ENCODE measurements around the gene ATF6. TPM values are rescaled to one million over a fixed set of nuclear protein-coding genes. Genes with fewer than 3 reads are reported as not detected.
"Not testable (repeated sequence)": the region's sequence is repeated elsewhere in the genome, so short reads cannot be mapped to it uniquely, and the experiment has no call there.

Gene ATF6
- total RNA-seq, 1 experiment from 2014 or later = 23.5 TPM

GRCh38 chr1:161779393-161779792 lies 13.3 kb downstream of the ATF6 start:
- DNase-seq (ENCODE audit: low read depth) = no peak

GRCh38 chr1:161781995-161782394 lies 15.9 kb downstream of the ATF6 start:
- DNase-seq (ENCODE audit: low read depth) = no peak

GRCh38 chr1:161782886-161783285 lies 16.8 kb downstream of the ATF6 start:
- no peak for DNase-seq (ENCODE audit: low read depth)

- DNase-seq (ENCODE audit: low read depth) = no peak
Observed at GRCh38 chr1:161784968-161785367, 18.8 kb downstream of the ATF6 start.

GRCh38 chr1:161787355-161787754 lies 21.2 kb downstream of the ATF6 start:
- DNase-seq (ENCODE audit: low read depth) = no peak

- no peak for DNase-seq (ENCODE audit: low read depth)
Observed at GRCh38 chr1:161790587-161791317, 24.6 kb downstream of the ATF6 start.

- DNase-seq (ENCODE audit: low read depth) = no peak
Observed at GRCh38 chr1:161791904-161792655, 26.0 kb downstream of the ATF6 start.

- peak; percentile 56 for DNase-seq (ENCODE audit: low read depth)
Observed at GRCh38 chr1:161792740-161793139, 26.6 kb downstream of the ATF6 start.

GRCh38 chr1:161799792-161800191 lies 33.7 kb downstream of the ATF6 start:
- no peak for DNase-seq (ENCODE audit: low read depth)

- no peak for DNase-seq (ENCODE audit: low read depth)
Observed at GRCh38 chr1:161801955-161802354, 35.8 kb downstream of the ATF6 start.

GRCh38 chr1:161803181-161803580 lies 37.1 kb downstream of the ATF6 start:
- DNase-seq (ENCODE audit: low read depth) = no peak

- no peak for DNase-seq (ENCODE audit: low read depth)
Observed at GRCh38 chr1:161805399-161806197, 39.5 kb downstream of the ATF6 start.

- not testable (repeated sequence) for DNase-seq (ENCODE audit: low read depth)
Observed at GRCh38 chr1:161809202-161809601, 43.1 kb downstream of the ATF6 start.

GRCh38 chr1:161809656-161810055 lies 43.5 kb downstream of the ATF6 start:
- not testable (repeated sequence) for DNase-seq (ENCODE audit: low read depth)

- no peak for DNase-seq (ENCODE audit: low read depth)
Observed at GRCh38 chr1:161810780-161811179, 44.7 kb downstream of the ATF6 start.

- DNase-seq (ENCODE audit: low read depth) = no peak
Observed at GRCh38 chr1:161816201-161816600, 50.1 kb downstream of the ATF6 start.

- no peak for DNase-seq (ENCODE audit: low read depth)
Observed at GRCh38 chr1:161817176-161817730, 51.1 kb downstream of the ATF6 start.

GRCh38 chr1:161820914-161821313 lies 54.8 kb downstream of the ATF6 start:
- no peak for DNase-seq (ENCODE audit: low read depth)

GRCh38 chr1:161824618-161825017 lies 58.5 kb downstream of the ATF6 start:
- no peak for DNase-seq (ENCODE audit: low read depth)

- no peak for DNase-seq (ENCODE audit: low read depth)
Observed at GRCh38 chr1:161825831-161826230, 59.7 kb downstream of the ATF6 start.

- no peak for DNase-seq (ENCODE audit: low read depth)
Observed at GRCh38 chr1:161826478-161826877, 60.4 kb downstream of the ATF6 start.

GRCh38 chr1:161827786-161828185 lies 61.7 kb downstream of the ATF6 start:
- DNase-seq (ENCODE audit: low read depth) = no peak

All from Daoy (cell line).